Lower leg skin (tissue), 4 donors: Measurements from ENCODE around the gene SLC16A12. TPM values are rescaled to one million over a fixed set of nuclear protein-coding genes. Genes with fewer than 3 reads are reported as not detected.
"Not testable (repeated sequence)": the region's sequence is repeated elsewhere in the genome, so short reads cannot be mapped to it uniquely, and the experiment has no call there.

ENCODE experiments used
- DNase-seq, 2 donors: peaks; one replicate each; pipeline ENCODE4 v3.0.0-alpha.2; 2019; ENCODE audit warnings: low spot score in 2 of 2
- H3K4me3 ChIP-seq: fragments of 200-600 bp; sonication (generic); 2 replicates; pipeline ENCODE4 v1.5.1; 2017; ENCODE audit warnings: mild to moderate bottlenecking, low read depth; ENCODE audit not compliant: poor library complexity, severe bottlenecking
- POLR2A ChIP-seq, 2 donors: fragments of 450-650 bp; IDR thresholded peaks; one replicate each; pipeline ENCODE4 v1.6.1; 2016 to 2017; ENCODE audit warnings: antibody characterized with exemption in 2 of 2, mild to moderate bottlenecking in 1 of 2, moderate library complexity in 1 of 2
- WGBS, 2 donors: methylation state at CpG; one replicate each; pipeline ENCODE4 v1.1.5; 2018; 5-methylcytosine and 5-hydroxymethylcytosine counted together
- intact Hi-C: fragments of 100-400 bp; cut with DNase I; formaldehyde crosslinking; loops from one replicate; pipeline ENCODE4 v1.15.0; 2023; ENCODE audit warnings: low total_unique reads
- total RNA-seq, 4 donors: library from RNA; depleted of rRNA; stranded (reverse); fragments of >200 nt; gene quantifications; one replicate each; pipeline ENCODE4 v1.1.0, GENCODE V29; 2016
- TF ChIP-seq, protein P1 (sequence below), 3 donors: fragments of 450-650 bp; IDR thresholded peaks; one replicate each; pipeline ENCODE4 v1.5.1; 2016; ENCODE audit warnings: antibody characterized with exemption in 3 of 3, mild to moderate bottlenecking in 3 of 3, moderate library complexity in 2 of 3

SLC16A12 gene
- total RNA-seq, 4 donors from 2014 or later, result 0.13 to 1.5 (median 0.90) TPM

DNA sequence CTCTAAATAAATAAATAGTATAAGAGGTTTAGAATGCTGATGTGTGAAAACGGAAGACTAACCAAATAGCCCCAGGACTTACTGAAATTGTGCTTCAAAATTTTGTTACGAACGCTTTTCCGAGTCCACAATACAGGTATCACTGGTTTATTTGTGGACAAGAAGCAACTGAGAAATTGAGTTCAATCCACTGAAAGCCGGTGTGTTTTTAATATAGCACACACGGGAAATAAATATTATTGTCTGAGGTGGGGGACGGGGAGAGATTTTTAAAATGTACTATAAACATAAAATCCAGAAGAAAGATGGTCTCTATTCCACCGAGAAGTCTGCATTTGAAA lies 598 bp downstream of the SLC16A12 start:
- no peak overlapping the region for H3K4me3 ChIP-seq
- DNase-seq, result no peak
- intact Hi-C loops, result no loop called here
- TF ChIP-seq POLR2A (IDR thresholded peaks at IDR 0.05), result no peak
- TF ChIP-seq, protein P1, sequence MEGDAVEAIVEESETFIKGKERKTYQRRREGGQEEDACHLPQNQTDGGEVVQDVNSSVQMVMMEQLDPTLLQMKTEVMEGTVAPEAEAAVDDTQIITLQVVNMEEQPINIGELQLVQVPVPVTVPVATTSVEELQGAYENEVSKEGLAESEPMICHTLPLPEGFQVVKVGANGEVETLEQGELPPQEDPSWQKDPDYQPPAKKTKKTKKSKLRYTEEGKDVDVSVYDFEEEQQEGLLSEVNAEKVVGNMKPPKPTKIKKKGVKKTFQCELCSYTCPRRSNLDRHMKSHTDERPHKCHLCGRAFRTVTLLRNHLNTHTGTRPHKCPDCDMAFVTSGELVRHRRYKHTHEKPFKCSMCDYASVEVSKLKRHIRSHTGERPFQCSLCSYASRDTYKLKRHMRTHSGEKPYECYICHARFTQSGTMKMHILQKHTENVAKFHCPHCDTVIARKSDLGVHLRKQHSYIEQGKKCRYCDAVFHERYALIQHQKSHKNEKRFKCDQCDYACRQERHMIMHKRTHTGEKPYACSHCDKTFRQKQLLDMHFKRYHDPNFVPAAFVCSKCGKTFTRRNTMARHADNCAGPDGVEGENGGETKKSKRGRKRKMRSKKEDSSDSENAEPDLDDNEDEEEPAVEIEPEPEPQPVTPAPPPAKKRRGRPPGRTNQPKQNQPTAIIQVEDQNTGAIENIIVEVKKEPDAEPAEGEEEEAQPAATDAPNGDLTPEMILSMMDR (IDR thresholded peaks at IDR 0.05), result no peak
- 17% methylated on average over 8 of the region's 8 CpGs for WGBS, 2 donors

DNA sequence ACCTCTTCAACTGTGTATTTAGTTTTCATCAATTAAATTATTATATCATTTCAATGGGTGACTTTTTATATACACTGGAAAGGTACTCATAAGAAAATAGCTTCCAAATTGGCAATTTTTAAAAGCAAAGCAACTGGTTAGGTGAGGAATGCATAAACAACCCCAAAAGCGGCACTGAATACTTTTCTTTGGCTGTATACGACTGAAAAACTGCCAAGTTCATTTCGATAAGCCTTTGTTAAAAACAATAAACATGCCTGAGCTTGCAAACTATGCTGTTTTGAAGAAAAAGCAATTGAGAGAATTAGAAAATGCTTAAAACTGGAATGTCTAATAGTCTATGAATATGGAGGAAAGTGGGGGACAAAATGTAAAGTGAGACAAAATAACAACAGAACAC lies 2.9 kb downstream of the SLC16A12 start:
- intact Hi-C loops, result no loop called here
- TF ChIP-seq, protein P1 (IDR thresholded peaks at IDR 0.05), result no peak
- TF ChIP-seq POLR2A (IDR thresholded peaks at IDR 0.05), result no peak
- DNase-seq, result no peak
- WGBS, 2 donors, result 44% methylated on average over 3 of the region's 3 CpGs
- no peak overlapping the region for H3K4me3 ChIP-seq

DNA sequence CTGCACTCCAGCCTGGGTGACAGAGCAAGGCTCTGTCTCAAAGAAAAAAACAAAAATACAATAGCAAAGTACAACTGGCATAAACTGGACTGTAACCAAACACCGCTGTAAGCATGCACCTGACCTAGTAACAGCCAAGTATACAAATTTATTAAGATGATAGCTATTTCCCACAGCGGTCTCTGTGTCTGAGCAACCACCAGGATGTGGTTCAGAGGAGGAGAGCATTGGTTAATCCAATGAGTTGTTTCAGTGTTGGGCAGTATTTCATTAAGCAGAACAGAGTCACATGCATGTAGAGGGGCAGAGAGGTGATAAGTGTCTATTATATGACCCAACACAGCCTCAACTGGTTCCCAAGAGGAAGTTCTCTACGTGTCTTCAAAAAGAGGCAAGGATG lies 4.0 kb downstream of the SLC16A12 start:
- DNase-seq, result no peak
- no peak overlapping the region for H3K4me3 ChIP-seq
- intact Hi-C loops, result no loop called here
- WGBS, 2 donors, result 63 to 71% methylated on average over 3 of the region's 3 CpGs
- TF ChIP-seq, protein P1 (IDR thresholded peaks at IDR 0.05), result no peak
- no peak for TF ChIP-seq POLR2A (IDR thresholded peaks at IDR 0.05)

DNA sequence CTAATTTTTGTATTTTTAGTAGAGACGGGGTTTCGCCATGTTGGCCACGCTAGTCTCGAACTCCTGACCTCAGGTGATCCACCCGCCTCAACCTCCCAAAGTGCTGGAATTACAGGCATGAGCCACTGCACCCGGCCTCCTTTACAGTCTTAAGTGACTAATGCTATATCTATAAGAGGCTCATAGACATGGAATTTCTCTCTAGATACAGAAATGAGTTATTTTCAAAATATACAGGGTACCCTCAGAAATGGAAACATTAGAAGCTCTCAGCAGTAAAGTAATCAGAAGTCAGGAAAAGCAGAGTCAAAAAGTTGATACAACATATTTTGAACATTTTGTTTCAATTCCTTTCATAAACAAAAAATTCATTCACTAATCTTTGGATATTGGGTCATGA lies 5.7 kb downstream of the SLC16A12 start:
- 93 to 98% methylated on average over 6 of the region's 6 CpGs for WGBS, 2 donors
- intact Hi-C loops, DNase-seq: not testable (repeated sequence)

DNA sequence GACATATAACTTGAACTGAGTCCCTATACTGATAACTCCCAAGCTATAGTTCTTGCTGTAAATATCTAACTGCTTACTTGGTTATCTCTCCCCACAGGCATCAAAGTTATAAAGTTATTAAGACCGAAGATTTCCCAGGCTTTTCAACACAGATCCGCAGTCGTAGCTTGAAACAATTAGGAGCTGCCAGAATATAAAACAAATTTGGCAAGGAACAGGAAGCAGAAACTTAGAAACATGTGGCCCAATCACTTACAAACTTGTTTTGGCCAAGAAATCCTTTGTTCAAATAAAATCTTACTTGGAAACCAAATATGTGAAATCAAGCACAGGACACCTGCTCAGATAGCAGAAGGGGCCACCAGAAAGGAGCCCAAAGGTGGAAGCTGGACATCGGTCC lies 9.0 kb downstream of the SLC16A12 start:
- intact Hi-C loops, result no loop called here

More for the DNA sequence above, 5.7 kb downstream of the SLC16A12 start:
- not testable (repeated sequence) for H3K4me3 ChIP-seq

DNA sequence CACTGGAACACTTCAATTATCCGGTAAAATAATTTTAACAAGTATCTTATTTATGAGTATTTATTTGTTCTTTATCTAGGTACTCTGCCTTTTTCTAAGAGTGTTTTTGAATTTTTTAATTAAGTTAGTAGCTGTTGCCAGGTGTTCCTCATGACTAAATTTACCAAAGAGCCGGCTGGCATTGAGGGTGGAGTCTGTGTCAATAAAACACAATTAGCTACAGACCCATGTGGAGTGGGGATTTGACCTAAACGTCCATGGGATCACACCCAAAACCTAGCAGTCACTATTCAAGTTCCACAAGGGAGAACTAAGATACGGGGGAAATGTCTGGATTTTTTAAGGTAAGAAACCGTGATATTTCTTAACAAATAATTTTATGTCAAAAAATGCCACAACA lies 9.8 kb downstream of the SLC16A12 start:
- WGBS, 2 donors, result 55 to 64% methylated on average over 5 of the region's 5 CpGs
- H3K4me3 ChIP-seq, result no peak overlapping the region
- no peak for DNase-seq
- TF ChIP-seq, protein P1 (IDR thresholded peaks at IDR 0.05), result no peak
- TF ChIP-seq POLR2A (IDR thresholded peaks at IDR 0.05), result no peak
- intact Hi-C loops, result no loop called here

More for the DNA sequence above, 9.0 kb downstream of the SLC16A12 start:
- no peak overlapping the region for H3K4me3 ChIP-seq
- TF ChIP-seq, protein P1 (IDR thresholded peaks at IDR 0.05), result no peak
- no peak for TF ChIP-seq POLR2A (IDR thresholded peaks at IDR 0.05)
- 40 to 47% methylated on average over 4 of the region's 4 CpGs for WGBS, 2 donors
- no peak for DNase-seq
